Endothelial cell of hepatic sinusoid (primary cell): ENCODE results near the gene CACNG7.

Experiments used
- in situ Hi-C: cut with HindIII; loops from 2 replicates; pipeline ENCODE4 v1.10.0; 2017; ENCODE audit warnings: low sequenced_read_pairs

Gene CACNG7

DNA sequence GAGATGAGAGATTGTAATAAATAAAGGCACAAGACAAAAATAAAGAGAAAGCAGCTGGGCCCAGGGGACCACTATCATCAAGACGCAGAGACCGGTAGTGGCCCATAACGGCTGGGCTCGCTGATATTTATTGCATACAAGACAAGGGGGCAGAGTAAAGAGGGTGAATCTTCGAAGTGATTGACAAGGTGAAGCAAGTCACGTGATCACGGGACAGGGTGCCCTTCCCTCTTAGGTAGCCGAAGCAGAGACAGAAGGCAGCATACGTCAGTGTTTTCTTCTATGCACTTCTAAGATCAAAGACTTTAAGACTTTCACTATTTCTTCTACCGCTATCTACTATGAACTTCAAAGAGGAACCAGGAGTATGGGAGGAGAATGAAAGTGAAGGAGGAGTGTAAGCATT lies 31.7 kb upstream of the CACNG7 start:
- in situ Hi-C loops = no loop called here

DNA sequence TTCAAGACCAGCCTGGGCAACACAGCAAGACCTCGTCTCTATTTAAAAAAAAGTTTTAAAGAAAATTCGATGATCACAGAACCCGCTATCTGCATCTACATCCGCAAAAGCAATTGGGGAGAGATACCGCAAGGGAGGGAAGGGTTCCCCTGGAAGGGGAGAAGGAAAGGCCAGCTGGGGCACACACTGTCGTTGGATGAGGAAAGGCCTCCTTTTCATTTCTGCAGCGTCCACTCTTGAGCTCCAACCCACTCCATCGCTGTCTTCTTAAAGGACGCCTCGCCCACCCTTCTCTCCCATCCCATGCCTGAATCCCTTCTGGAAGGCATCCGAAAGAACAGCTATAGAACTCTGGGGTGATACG lies 30.3 kb upstream of the CACNG7 start:
- in situ Hi-C loops = no loop called here

GRCh38 chr19:53879140-53880081 lies 29.7 kb upstream of the CACNG7 start:
- in situ Hi-C loops = no loop called here

- in situ Hi-C loops = no loop called here
These were observed 28.2 kb upstream of the CACNG7 start for GRCh38 chr19:53880711-53881481.

DNA sequence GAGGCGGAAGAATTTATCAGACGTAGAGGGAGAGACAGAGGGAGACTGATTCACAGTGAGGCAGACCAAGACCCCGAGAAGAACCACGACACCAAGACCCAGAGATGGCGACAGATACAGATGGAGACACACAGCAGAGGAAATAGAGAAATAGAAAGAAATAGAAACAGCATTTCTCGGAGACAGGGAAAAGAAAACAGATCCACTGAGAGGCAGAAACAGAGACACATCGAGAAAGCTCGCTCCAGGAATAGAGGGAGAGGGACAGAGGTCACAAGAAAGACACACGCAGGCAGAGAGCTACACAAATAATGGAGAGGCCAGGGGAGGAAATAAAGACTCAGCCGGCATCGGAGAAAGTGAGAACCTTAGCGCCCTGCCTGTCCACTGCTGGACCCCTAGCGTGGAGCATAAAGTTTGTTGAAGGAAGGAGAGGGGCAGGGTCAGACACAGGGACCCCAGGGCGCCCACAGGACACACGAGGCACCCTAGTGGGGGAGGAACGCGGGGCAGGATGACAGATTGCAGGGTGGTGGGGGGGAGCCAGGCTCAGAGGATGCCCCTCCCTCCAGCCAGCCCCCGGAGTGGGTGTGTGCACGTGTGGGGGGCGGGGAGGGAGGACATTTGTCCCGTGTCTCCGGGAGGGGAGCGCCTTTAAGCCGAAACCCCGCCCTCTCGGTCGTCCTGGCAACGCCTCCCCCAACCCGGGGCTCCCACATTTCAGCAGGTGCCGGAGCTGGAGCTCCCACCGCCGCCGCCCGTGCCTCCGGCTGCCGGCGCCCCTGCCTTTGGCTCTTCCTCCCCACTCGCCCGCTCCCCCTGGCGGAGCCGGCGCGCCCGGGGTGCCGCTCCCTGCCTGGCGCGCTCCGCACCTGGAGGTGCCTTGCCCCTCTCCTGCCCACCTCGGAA lies 27.3 kb upstream of the CACNG7 start, which contains the start of gene PRKCG:
PRKCG (plus strand) TSS at position 716 of the 909 bp plus-strand sequence. CDS start 298 bp downstream, outside the sequence.
- in situ Hi-C loops = no loop called here

GRCh38 chr19:53882391-53883050 lies 26.6 kb upstream of the CACNG7 start:
- in situ Hi-C loops = no loop called here

DNA sequence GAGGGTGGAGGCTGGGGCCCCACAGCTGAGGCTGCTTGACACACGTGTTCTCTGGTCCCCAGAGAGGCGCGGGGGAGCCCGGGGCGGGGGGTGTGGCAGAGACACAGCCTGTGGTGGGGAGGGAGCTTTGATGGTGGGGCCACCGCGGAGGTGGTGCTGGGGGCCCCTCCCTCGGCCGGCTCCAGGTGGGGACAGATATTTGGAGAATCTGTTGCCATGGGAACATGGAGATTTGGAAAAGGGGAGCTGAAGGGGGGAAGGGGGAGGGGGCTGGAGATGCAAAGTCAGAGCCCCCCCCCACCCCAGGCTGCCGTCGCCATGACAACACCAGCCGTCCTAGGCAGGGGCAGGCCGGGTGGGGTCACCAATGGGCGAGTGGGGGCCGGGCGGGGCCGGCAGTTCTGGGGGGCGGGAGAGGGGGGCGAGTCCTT lies 25.8 kb upstream of the CACNG7 start:
- in situ Hi-C loops = no loop called here

- in situ Hi-C loops = no loop called here
These were observed 25.3 kb upstream of the CACNG7 start for GRCh38 chr19:53883741-53884140.

DNA sequence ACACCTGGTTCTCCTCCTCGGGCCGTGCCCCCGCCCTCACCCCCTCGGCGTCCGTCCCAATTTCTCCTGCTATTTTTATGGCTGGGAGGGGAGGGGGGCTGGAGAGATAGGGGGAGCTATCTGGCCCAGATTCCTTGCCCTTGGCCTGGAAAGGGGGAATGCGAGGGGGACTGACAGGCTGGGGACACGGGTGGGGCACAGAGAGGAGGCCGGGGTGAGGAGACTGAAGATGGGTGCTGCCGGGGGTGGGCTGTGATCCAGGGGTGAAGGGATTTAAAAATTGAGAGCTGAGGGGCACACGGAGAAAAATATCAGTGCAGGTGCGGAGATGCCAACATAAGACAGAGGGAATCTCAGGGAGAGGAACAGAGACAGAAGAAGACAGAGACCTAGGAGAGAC lies 24.8 kb upstream of the CACNG7 start:
- in situ Hi-C loops = no loop called here

- in situ Hi-C loops = no loop called here
These were observed 24.0 kb upstream of the CACNG7 start for GRCh38 chr19:53885036-53885435.

- in situ Hi-C loops = loop anchor here (10.0 kb wide), 1 partner anchor 98 kb away; no protein-coding TSS in a partner anchor
These were observed 16.6 kb upstream of the CACNG7 start for GRCh38 chr19:53892301-53892980.

DNA sequence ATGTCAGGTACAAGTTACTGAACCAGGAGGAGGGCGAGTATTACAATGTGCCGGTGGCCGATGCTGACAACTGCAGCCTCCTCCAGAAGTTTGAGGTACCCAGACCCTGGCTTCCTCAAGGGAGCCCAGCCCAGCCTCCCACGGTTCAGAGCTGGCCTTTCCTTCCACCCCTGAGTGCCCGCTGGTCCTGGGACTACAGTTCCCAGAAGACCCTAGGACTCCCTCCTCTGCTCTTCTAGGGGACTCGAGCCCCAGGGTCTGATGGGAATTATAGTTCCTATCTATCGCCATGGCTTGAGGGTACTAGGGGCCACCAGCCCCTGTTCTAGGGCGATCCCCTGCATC lies 16.1 kb upstream of the CACNG7 start:
- in situ Hi-C loops = loop anchor here (10.0 kb wide), 1 partner anchor 98 kb away; no protein-coding TSS in a partner anchor

GRCh38 chr19:53894707-53895106 lies 14.4 kb upstream of the CACNG7 start:
- in situ Hi-C loops = loop anchor here (10.0 kb wide), 1 partner anchor 100 kb away; no protein-coding TSS in a partner anchor

GRCh38 chr19:53896682-53897081 lies 12.4 kb upstream of the CACNG7 start:
- in situ Hi-C loops = loop anchor here (10.0 kb wide), 1 partner anchor 102 kb away; no protein-coding TSS in a partner anchor

DNA sequence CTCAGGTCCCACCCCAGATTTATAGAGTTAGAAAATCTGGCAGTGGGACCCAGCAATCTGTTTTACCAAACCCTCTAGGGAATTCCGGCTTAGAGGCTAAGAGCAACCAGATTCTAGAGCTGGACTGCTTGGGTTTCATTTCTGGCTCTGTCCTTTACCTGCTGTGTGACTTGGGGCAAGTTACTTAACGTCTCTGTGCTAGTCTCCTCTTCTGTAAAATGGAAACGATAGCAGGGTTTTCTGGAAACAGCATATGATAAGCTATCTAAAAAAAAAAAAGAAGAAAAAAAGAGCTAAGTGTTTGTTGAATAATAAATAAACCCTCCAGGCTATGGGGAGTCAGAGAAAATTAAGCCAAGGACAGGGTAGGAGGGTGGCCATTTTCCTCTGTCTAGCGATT lies 11.6 kb upstream of the CACNG7 start:
- in situ Hi-C loops = loop anchor here (10.0 kb wide), 1 partner anchor 103 kb away; no protein-coding TSS in a partner anchor

DNA sequence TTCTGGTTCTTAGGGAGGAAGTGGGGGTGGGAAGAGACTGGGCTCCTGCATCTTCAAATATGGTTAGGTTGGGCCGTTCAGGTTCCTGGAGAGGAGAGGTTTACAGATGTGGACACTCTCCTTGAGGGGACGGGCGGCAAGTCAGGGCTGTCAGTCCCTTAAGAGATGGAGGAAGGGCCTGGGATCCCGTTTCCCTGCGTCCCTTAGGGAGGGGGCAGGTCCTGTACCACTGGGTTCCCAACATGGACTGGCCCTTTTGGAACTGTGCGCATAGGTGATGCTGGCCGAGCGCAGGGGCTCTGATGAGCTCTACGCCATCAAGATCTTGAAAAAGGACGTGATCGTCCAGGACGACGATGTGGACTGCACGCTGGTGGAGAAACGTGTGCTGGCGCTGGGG lies 10.9 kb upstream of the CACNG7 start:
- in situ Hi-C loops = loop anchor here (10.0 kb wide), 1 partner anchor 103 kb away; no protein-coding TSS in a partner anchor

GRCh38 chr19:53898636-53899341 lies 10.3 kb upstream of the CACNG7 start:
- in situ Hi-C loops = loop anchor here (10.0 kb wide), 1 partner anchor 104 kb away; no protein-coding TSS in a partner anchor

DNA sequence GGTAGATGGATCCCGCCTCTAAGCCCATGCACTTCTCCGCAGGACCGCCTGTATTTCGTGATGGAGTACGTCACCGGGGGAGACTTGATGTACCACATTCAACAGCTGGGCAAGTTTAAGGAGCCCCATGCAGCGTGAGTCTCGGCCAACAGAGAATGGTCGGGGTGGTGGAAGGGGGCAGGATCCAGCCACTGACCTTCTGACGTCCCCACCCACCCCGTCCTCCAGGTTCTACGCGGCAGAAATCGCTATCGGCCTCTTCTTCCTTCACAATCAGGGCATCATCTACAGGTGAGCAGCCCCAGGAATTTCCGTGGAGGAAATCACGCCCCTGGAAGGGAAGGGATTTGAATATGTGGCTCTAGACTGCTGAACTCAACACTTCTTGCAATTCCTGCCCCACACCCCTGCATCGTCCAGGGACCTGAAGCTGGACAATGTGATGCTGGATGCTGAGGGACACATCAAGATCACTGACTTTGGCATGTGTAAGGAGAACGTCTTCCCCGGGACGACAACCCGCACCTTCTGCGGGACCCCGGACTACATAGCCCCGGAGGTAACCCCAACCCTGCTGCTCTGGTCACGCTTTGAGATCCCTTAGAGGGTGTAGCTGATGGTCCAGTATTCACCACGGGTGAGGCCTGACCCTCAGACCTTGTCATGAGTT lies 8.8 kb upstream of the CACNG7 start:
- in situ Hi-C loops = loop anchor here (10.0 to 25.0 kb wide), 2 partner anchors 54 to 137 kb away; no protein-coding TSS in a partner anchor
